ENCODE data around the gene IL1RAP. TPM values are rescaled to one million over a fixed set of nuclear protein-coding genes. Genes with fewer than 3 reads are reported as not detected.

IL1RAP gene
- total and polyA plus RNA-seq, 9 of the 15 experiments (the other 6 are each of a cell fraction or from before 2014, with no cell fraction given) = 0.23 to 1.8 (median 0.88) TPM

GRCh38 chr3:190558316-190558715 is 44.4 kb downstream of the IL1RAP start:
- Histone ChIP-seq H3K4me2 (ENCODE audit: insufficient read depth, low read length) (no peak overlapping the region), H3K27ac (ENCODE audit: extremely low read depth, low read depth, low read length) (no peak overlapping the region), H3K36me3 (ENCODE audit: control insufficient read depth, insufficient read depth, low read length) (no peaks in the 10 kb centered on the region), H3K4me1 (replicated peaks in 1 of 2; ENCODE audit: control insufficient read depth in 2 of 2, insufficient read depth in 2 of 2, low read length in 2 of 2) (no peaks in the 10 kb centered on the region), H3K9me3 (replicated peaks; ENCODE audit: control insufficient read depth, insufficient read depth, low read depth, low read length) (0 out of 2 replicates have a peak, but pooled peaks cover 2% of the 10 kb centered on the region), H3K79me2 (ENCODE audit: control insufficient read depth, insufficient read depth, low read length) (no peaks in the 10 kb centered on the region), H3K9me1 (ENCODE audit: control insufficient read depth, insufficient read depth, low read length) (no peaks in the 10 kb centered on the region), H3K27me3 (ENCODE audit: control insufficient read depth in 2 of 2, insufficient read depth in 2 of 2, low read length in 2 of 2) (no peaks in the 10 kb centered on the region), H4K20me1 (replicated peaks; ENCODE audit: control insufficient read depth, insufficient read depth, low read length) (no peaks in the 10 kb centered on the region), H2AFZ (ENCODE audit: low read depth, low read length) (no peak overlapping the region), H3K9ac (ENCODE audit: insufficient read depth in 1 of 2, low read depth in 2 of 2, low read length in 2 of 2) (no peak overlapping the region), H3K4me3 (no peak overlapping the region)
- BruUV-seq (replicated peaks) = no TSS peak
- ChIA-PET CTCF (ENCODE audit: low intra/inter-chr PET ratio) (no interaction called here), POLR2A (no interaction called here)
- in situ Hi-C loops (cut with MboI) = no loop called here
- ATAC-seq (no peak), DNase-seq (ENCODE audit: extremely low read depth in 1 of 4, low spot score in 3 of 4) (no peak), FAIRE-seq (no peak)
- intact Hi-C loops (cut with micrococcal nuclease) = no loop called here
- WGBS (ENCODE audit: insufficient coverage, low coverage, missing lambda C conversion rate) = 0% methylated on average over 1 of the region's 1 CpG
- TF ChIP-seq ZFP1 (CRISPR knock-in tag; IDR thresholded peaks at IDR 0.05) (no peak), MTA2 (IDR thresholded peaks at IDR 0.05; ENCODE audit: low read depth) (no peak), ELF2 (CRISPR knock-in tag; IDR thresholded peaks at IDR 0.05) (no peak), MAX (CRISPR knock-in tag; IDR thresholded peaks at IDR 0.05) (no peak), PTTG1 (tag; IDR thresholded peaks at IDR 0.05; ENCODE audit: low read depth) (no peak), ARID1B (IDR thresholded peaks at IDR 0.05) (no peak)

GRCh38 chr3:190558796-190559195 is 44.9 kb downstream of the IL1RAP start:
- ATAC-seq (no peak), DNase-seq (ENCODE audit: extremely low read depth in 1 of 4, low spot score in 3 of 4) (no peak), FAIRE-seq (no peak)
- no peaks in the 10 kb centered on the region for H3K36me3 ChIP-seq (ENCODE audit: control insufficient read depth, insufficient read depth, low read length)
- no peak overlapping the region for H3K4me2 ChIP-seq (ENCODE audit: insufficient read depth, low read length)
- H3K4me3 ChIP-seq = no peak overlapping the region
- intact Hi-C loops (cut with micrococcal nuclease) (no loop called here), in situ Hi-C loops (cut with MboI) (no loop called here)
- no TSS peak for BruUV-seq (replicated peaks)
- H2AFZ ChIP-seq (ENCODE audit: low read depth, low read length) = no peak overlapping the region
- POLR2A ChIA-PET = no interaction called here
- 0% methylated on average over 2 of the region's 2 CpGs for WGBS (ENCODE audit: insufficient coverage, low coverage, missing lambda C conversion rate)
- H3K4me1 ChIP-seq (replicated peaks in 1 of 2; ENCODE audit: control insufficient read depth in 2 of 2, insufficient read depth in 2 of 2, low read length in 2 of 2) = no peaks in the 10 kb centered on the region
- no peak for TF ChIP-seq TAF9B (IDR thresholded peaks at IDR 0.05; ENCODE audit: partially characterized antibody)
- no peaks in the 10 kb centered on the region for H3K27me3 ChIP-seq (ENCODE audit: control insufficient read depth in 2 of 2, insufficient read depth in 2 of 2, low read length in 2 of 2)
- no peaks in the 10 kb centered on the region for H3K9me1 ChIP-seq (ENCODE audit: control insufficient read depth, insufficient read depth, low read length)
- H3K9ac ChIP-seq (ENCODE audit: insufficient read depth in 1 of 2, low read depth in 2 of 2, low read length in 2 of 2) = no peak overlapping the region
- no peaks in the 10 kb centered on the region for H3K79me2 ChIP-seq (ENCODE audit: control insufficient read depth, insufficient read depth, low read length)
- no peak overlapping the region for H3K27ac ChIP-seq (ENCODE audit: extremely low read depth, low read depth, low read length)
- H3K9me3 ChIP-seq (replicated peaks; ENCODE audit: control insufficient read depth, insufficient read depth, low read depth, low read length) = 0 out of 2 replicates have a peak, but pooled peaks cover 2% of the 10 kb centered on the region
- CTCF ChIA-PET (ENCODE audit: low intra/inter-chr PET ratio) = no interaction called here
- H4K20me1 ChIP-seq (replicated peaks; ENCODE audit: control insufficient read depth, insufficient read depth, low read length) = no peaks in the 10 kb centered on the region
